Right cardiac atrium (tissue), 5 donors: ENCODE results near the gene CC2D2A. TPM values are rescaled to one million over a fixed set of nuclear protein-coding genes. Genes with fewer than 3 reads are reported as not detected.

ENCODE experiments used
- ATAC-seq, 2 donors: fragments of 200-7000 bp; cut with Tn5 transposase; one replicate each; pipeline versions ENCODE4 v1.8.0 to v1.9.1; 2020; ENCODE audit warnings: moderate library complexity in 2 of 2, mild to moderate bottlenecking in 1 of 2
- DNase-seq, 3 donors: peaks; one replicate each; pipeline ENCODE4 v3.0.0-alpha.2; 2020
- H3K27ac ChIP-seq: one replicate; pipeline ENCODE4 v1.5.1; 2013; ENCODE audit warnings: mild to moderate bottlenecking, low read length, control low read depth, moderate library complexity
- H3K27me3 ChIP-seq: one replicate; pipeline ENCODE4 v1.6.1; 2013; ENCODE audit not compliant: control insufficient read depth, insufficient read depth
- H3K4me1 ChIP-seq: one replicate; pipeline ENCODE4 v1.6.1; 2013; ENCODE audit warnings: low read length; ENCODE audit not compliant: control insufficient read depth, insufficient read depth
- H3K4me3 ChIP-seq: one replicate; pipeline ENCODE4 v1.5.1; 2013; ENCODE audit warnings: low read length, control low read depth
- H3K9me3 ChIP-seq: one replicate; pipeline ENCODE4 v1.6.1; 2013; ENCODE audit warnings: low read length; ENCODE audit not compliant: control insufficient read depth
- WGBS: extraction: QIAGEN DNeasy Blood & Tissue Kit; methylation state at CpG from one replicate; pipeline ENCODE4 v1.1.7; 2013; 5-methylcytosine and 5-hydroxymethylcytosine counted together
- intact Hi-C, 4 donors: fragments of 100-400 bp; cut with DNase I; formaldehyde crosslinking; loops; one replicate each; pipeline versions ENCODE4 v1.11.0 to v1.14.0; 2022 to 2023
- polyA plus RNA-seq: library from polyadenylated mRNA; stranded (reverse); fragments of 200-250 nt; gene quantifications from one replicate; pipeline ENCODE4 v1.2.3, GENCODE V29; 2013
- total RNA-seq, 4 donors: library from RNA; stranded (reverse); fragmentation: NEBNext Ultra II Directional; extraction: Animal tissue kit (Norgen Biotek cat#: 25700); gene quantifications; one replicate each; pipeline ENCODE4 v1.2.1, GENCODE V29; 2021
- donor health status: healthy with polysubstance abuse.
- donor health status: DM: no; HTN: yes; CAD: no.
- donor health status: DM: no; HTN: no; CAD: no.
- donor health status: DM: no; HTN: yes; CAD: no; lungs with severe emphysema.
- donor health status: DM: yes; HTN: yes; CAD: no.

Gene CC2D2A
- total and polyA plus RNA-seq, 5 donors, result 8.2 to 13.6 (median 13.1) TPM

DNA sequence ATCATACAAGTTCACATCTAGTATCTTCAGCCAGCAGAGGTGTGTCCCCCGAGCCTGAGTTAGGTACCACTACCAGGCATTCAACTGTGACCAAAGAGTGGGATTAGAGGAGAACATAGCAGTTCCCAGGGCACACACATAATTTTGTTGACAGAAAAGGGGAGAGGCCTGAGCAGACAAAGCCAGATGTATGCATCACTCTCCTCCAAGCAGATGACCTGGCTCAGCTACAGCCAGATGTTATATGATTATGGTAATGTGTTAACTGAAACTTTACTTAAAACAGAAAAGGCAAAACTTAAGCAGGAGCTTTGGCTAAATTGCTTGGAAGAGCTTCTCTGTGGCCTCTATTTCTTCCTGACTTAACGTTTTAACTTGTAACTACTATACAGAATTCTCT lies 88.9 kb downstream of the CC2D2A start:
- DNase-seq (no peak), ATAC-seq (no peak)
- H3K4me3 ChIP-seq, result no peak overlapping the region
- H3K27ac ChIP-seq, result no peak overlapping the region
- no peaks in the 10 kb centered on the region for H3K4me1 ChIP-seq
- 88% methylated on average over 2 of the region's 2 CpGs for WGBS
- H3K9me3 ChIP-seq, result no peaks in the 10 kb centered on the region
- intact Hi-C loops, result no loop called here
- no peaks in the 10 kb centered on the region for H3K27me3 ChIP-seq

DNA sequence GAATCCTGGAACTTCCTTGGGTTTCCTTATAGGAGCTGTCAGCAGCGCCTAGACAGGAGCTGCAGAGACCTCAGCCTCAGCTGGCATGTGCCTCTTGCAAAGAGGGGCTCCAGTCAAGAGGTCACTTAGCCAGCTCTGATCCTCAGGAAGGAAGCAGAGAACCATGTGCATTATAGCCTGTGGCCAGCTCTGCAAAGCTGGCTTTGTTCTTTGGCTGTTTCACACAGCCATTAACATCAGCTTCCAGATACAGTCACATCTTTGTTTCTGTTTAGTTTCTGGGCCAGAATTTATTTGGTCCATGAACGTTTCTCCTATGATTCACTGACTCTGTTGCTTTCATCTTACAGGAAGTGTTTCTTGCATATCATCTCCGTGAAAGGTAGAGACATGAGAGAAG lies 92.4 kb downstream of the CC2D2A start:
- no peaks in the 10 kb centered on the region for H3K9me3 ChIP-seq
- DNase-seq (no peak), ATAC-seq (peak; percentile 21 to 68)
- no peaks in the 10 kb centered on the region for H3K27me3 ChIP-seq
- H3K4me1 ChIP-seq, result no peaks in the 10 kb centered on the region
- no peak overlapping the region for H3K4me3 ChIP-seq
- H3K27ac ChIP-seq, result no peak overlapping the region
- intact Hi-C loops, result no loop called here
- 58% methylated on average over 3 of the region's 3 CpGs for WGBS

GRCh38 chr4:15562623-15563022 lies 92.9 kb downstream of the CC2D2A start:
- Histone ChIP-seq H3K4me3 (no peak overlapping the region), H3K9me3 (no peaks in the 10 kb centered on the region), H3K27ac (no peak overlapping the region), H3K4me1 (no peaks in the 10 kb centered on the region), H3K27me3 (no peaks in the 10 kb centered on the region)
- ATAC-seq (peak in 1 of 2 donors; percentile 46), DNase-seq (no peak)
- intact Hi-C loops, result no loop called here

- Histone ChIP-seq H3K4me1 (no peaks in the 10 kb centered on the region), H3K4me3 (no peak overlapping the region), H3K27me3 (no peaks in the 10 kb centered on the region), H3K9me3 (no peaks in the 10 kb centered on the region), H3K27ac (no peak overlapping the region)
- 81% methylated on average over 6 of the region's 6 CpGs for WGBS
- intact Hi-C loops, result no loop called here
- ATAC-seq (no peak), DNase-seq (no peak)
These were observed 94.2 kb downstream of the CC2D2A start for GRCh38 chr4:15563871-15564270.

- Histone ChIP-seq H3K27me3 (no peaks in the 10 kb centered on the region), H3K9me3 (no peaks in the 10 kb centered on the region), H3K4me3 (no peak overlapping the region), H3K27ac (no peak overlapping the region), H3K4me1 (no peaks in the 10 kb centered on the region)
- intact Hi-C loops, result no loop called here
- no peak for ATAC-seq
- no peak for DNase-seq
These were observed 99.1 kb downstream of the CC2D2A start for GRCh38 chr4:15568821-15569220.

DNA sequence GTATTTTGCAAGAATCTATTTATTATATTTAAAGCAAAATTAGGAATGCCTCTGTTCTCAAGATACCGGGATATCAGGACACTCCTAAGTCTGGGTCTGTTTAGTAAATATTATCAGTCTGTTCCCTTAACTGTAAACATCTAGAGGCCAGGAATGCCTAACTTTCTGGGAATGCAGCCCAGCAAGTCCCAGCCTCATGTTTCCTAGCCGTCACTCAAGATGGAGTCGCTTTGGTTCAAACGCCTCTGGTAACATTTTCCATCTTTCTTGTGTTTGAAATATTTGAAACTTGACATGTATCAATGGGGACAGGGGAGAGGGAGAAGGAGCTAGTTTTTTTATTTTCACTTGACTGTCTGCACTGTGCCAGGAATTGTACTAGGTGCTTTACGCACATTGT lies 100.1 kb downstream of the CC2D2A start:
- Histone ChIP-seq H3K9me3 (no peaks in the 10 kb centered on the region), H3K4me1 (no peaks in the 10 kb centered on the region), H3K4me3 (no peak overlapping the region), H3K27ac (no peak overlapping the region), H3K27me3 (no peaks in the 10 kb centered on the region)
- ATAC-seq (no peak), DNase-seq (no peak)
- 96% methylated on average over 5 of the region's 5 CpGs for WGBS
- intact Hi-C loops, result no loop called here

- 47% methylated on average over 2 of the region's 2 CpGs for WGBS
- Histone ChIP-seq H3K4me1 (no peaks in the 10 kb centered on the region), H3K27me3 (no peaks in the 10 kb centered on the region), H3K9me3 (no peaks in the 10 kb centered on the region), H3K4me3 (no peak overlapping the region), H3K27ac (no peak overlapping the region)
- ATAC-seq, result no peak
- intact Hi-C loops, result no loop called here
- no peak for DNase-seq
These were observed 106.3 kb downstream of the CC2D2A start for GRCh38 chr4:15575966-15576365.

DNA sequence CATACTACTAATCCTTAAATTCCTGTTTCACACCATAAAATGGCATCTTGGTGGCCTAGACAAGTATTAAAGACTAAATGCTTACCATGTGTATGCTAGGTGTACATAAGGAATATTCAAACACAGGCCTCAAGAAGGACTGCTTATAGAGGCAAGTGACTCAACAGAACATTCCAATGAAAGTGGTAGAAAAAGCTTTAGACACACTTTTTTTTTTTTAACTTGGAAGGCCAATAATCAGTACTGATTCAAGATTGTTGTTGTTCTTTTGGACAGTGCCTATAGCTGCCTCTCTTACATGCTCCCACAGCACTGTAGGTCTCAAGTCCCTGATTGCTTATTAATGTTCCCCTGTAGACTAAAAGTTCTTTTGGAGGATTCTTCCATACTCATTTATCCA lies 107.8 kb downstream of the CC2D2A start:
- Histone ChIP-seq H3K9me3 (no peaks in the 10 kb centered on the region), H3K4me3 (no peak overlapping the region), H3K27ac (no peak overlapping the region), H3K27me3 (no peaks in the 10 kb centered on the region), H3K4me1 (no peaks in the 10 kb centered on the region)
- ATAC-seq (no peak), DNase-seq (no peak)
- intact Hi-C loops, result no loop called here

- H3K4me3 ChIP-seq, result no peak overlapping the region
- no peaks in the 10 kb centered on the region for H3K9me3 ChIP-seq
- no peak for ATAC-seq
- no peaks in the 10 kb centered on the region for H3K4me1 ChIP-seq
- DNase-seq, result no peak
- WGBS, result 90% methylated on average over 1 of the region's 1 CpG
- intact Hi-C loops, result no loop called here
- H3K27ac ChIP-seq, result no peak overlapping the region
- no peaks in the 10 kb centered on the region for H3K27me3 ChIP-seq
These were observed 115.1 kb downstream of the CC2D2A start for GRCh38 chr4:15584785-15585184.

DNA sequence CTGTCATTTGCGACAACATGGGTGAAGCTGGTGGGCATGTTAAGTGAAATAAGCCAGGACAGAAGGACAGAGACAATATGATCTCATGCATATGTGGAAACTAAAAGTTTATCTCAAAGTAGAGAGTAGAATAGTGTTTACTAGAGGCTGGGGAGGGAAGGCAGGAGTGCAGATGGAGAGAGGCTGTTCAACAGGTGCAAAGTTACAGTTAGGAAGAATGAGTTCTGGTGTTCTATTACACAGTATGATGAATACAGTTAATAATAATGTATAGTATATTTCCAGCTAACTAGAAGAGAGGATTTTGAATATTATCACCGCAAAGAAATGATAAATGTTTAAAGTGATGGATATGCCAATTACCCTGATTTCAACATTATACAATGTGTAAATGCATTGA lies 115.6 kb downstream of the CC2D2A start:
- no peaks in the 10 kb centered on the region for H3K4me1 ChIP-seq
- no peak for DNase-seq
- H3K27ac ChIP-seq, result no peak overlapping the region
- H3K4me3 ChIP-seq, result no peak overlapping the region
- intact Hi-C loops, result no loop called here
- no peaks in the 10 kb centered on the region for H3K27me3 ChIP-seq
- H3K9me3 ChIP-seq, result no peaks in the 10 kb centered on the region
- WGBS, result 97% methylated on average over 2 of the region's 2 CpGs
- ATAC-seq, result no peak

GRCh38 chr4:15586066-15586465 lies 116.4 kb downstream of the CC2D2A start:
- DNase-seq (no peak), ATAC-seq (no peak)
- intact Hi-C loops, result no loop called here
- no peaks in the 10 kb centered on the region for H3K27me3 ChIP-seq
- H3K9me3 ChIP-seq, result no peaks in the 10 kb centered on the region
- no peak overlapping the region for H3K4me3 ChIP-seq
- H3K4me1 ChIP-seq, result no peaks in the 10 kb centered on the region
- 94% methylated on average over 1 of the region's 1 CpG for WGBS
- no peak overlapping the region for H3K27ac ChIP-seq

GRCh38 chr4:15587649-15588048 lies 118.0 kb downstream of the CC2D2A start:
- intact Hi-C loops, result no loop called here
- no peak for DNase-seq
- no peak overlapping the region for H3K4me3 ChIP-seq
- H3K4me1 ChIP-seq, result no peaks in the 10 kb centered on the region
- WGBS, result 79% methylated on average over 3 of the region's 3 CpGs
- H3K9me3 ChIP-seq, result no peaks in the 10 kb centered on the region
- H3K27me3 ChIP-seq, result no peaks in the 10 kb centered on the region
- H3K27ac ChIP-seq, result peak overlapping the region; percentile 62
- peak; percentile 63 to 76 for ATAC-seq
